GM18520 (cell line): ENCODE measurements around the gene HIGD1C.
"Not testable (repeated sequence)": the region's sequence is repeated elsewhere in the genome, so short reads cannot be mapped to it uniquely, and the experiment has no call there.

Source experiments
- ATAC-seq: cut with Tn5 transposase; IDR thresholded peaks from one replicate; pipeline ENCODE4 v1.9.1; 2021; ENCODE audit not compliant: unreplicated experiment

HIGD1C gene

DNA sequence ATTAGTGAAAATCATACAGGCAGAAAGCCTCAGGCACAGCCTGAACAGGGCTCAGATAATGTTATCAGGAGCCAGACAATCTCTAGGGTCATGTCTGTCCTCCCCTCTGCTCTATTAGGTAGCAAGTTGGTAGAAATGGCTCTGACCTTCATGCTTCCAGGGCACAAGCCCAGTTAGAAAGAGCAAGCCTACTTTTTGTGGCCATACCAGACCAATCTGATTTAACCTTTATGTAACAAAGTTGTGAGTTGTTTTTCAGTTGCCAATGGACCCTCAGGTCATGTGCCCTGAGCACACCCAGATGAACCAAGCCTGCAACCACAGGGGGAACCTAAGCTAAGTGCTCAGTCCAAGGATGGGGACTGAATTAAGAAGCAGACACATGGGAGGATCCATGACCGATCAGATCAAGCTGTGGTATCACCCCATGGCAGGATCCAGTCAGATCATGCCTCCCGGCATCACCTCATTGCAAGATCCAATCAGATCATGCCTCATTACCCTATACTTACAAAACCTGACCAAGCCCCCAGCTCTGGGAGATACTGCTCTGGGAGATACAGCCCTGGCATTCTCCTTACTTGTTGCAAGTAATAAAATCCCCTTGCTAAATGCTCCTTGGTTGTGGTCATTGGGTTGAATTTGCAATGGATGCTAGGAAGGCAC is 18.8 kb upstream of the HIGD1C start:
- no peak for ATAC-seq

GRCh38 chr12:50934371-50934851 is 17.9 kb upstream of the HIGD1C start:
- no peak for ATAC-seq

DNA sequence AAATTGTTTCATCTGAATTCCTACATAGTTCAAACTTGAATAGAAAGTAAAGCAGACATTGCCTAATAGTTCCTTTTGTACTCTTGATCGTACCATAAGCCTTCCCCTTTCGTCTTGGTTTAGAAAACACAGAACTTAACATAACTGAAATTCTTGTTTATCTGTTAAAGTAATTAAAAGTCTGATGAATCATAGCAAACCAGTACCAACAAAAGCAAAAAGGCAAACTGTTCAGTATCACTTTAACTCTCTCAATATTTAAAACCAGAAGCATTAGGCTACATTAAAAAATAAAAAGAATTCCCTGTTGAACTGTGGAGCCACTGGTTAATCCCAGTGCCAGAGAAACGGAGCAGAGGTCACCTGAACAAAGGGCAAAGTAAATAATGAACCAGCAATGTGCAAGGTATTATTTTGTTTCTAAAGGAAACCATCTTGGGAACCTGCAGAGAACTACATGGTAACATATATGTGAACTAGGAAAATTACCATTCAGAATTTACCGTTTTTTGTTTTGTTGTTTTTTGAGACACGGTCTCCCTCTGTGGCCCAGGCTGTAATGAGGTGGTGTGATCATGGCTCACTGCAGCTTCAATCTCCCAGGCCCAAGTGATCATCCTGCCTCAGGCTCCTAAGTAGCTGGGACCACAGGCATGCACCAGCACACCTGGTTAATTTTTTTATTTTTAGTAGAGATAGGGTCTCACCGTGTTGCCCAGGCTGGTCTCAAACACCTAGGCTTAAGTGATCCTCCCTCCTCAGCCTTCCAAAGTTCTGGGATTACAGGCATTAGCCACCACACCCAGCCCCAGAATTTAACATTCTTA is 17.1 kb upstream of the HIGD1C start:
- no peak for ATAC-seq

- no peak for ATAC-seq
Observed at GRCh38 chr12:50936821-50937530, 15.4 kb upstream of the HIGD1C start.

DNA sequence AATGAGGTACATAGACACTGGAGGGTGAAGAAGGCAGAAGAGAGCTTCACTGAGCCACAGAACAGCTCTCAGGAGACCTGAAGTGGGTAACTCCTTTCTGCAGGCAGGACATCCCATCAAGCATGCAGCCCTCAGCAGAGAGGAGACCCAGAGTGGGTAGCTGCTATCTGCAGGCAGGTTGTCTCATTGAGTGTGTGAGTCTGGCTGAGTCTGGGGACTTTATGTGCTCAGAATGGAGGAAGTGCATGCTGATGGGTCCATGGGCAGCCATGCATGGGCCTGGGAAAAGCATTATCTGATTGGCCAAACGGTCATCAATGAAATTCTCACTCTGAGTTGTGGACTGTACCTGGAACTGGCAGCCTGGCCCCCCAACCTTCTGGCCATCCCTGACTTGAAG is 14.7 kb upstream of the HIGD1C start:
- no peak for ATAC-seq

GRCh38 chr12:50947933-50948626 is 4.3 kb upstream of the HIGD1C start:
- no peak for ATAC-seq

GRCh38 chr12:50948798-50949197 is 3.5 kb upstream of the HIGD1C start:
- ATAC-seq: no peak

- ATAC-seq: no peak
Observed at GRCh38 chr12:50949801-50950302, 2.5 kb upstream of the HIGD1C start.

DNA sequence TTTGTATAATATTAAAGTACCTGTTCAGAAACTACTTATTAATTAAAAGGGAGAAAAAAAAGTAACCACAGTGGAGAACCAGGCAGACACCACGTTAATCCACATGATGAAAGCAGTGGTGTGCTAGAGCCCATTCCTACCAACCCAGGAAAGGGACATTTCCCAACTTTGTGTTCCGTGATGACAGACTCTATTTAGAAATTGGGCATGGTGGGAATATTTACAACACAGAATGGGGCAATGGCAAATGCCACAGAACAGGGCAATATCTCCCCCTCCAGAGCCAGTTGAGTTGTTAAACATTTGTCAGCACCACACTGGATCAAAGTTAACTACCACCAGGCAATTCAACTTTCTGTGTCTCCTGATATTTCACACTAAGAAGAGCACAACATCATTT is 1.2 kb upstream of the HIGD1C start:
- ATAC-seq: no peak

- no peak for ATAC-seq
Observed at GRCh38 chr12:50953047-50953446, 703 bp downstream of the HIGD1C start.

GRCh38 chr12:50954789-50955188 is 2.4 kb downstream of the HIGD1C start:
- ATAC-seq: not testable (repeated sequence)

DNA sequence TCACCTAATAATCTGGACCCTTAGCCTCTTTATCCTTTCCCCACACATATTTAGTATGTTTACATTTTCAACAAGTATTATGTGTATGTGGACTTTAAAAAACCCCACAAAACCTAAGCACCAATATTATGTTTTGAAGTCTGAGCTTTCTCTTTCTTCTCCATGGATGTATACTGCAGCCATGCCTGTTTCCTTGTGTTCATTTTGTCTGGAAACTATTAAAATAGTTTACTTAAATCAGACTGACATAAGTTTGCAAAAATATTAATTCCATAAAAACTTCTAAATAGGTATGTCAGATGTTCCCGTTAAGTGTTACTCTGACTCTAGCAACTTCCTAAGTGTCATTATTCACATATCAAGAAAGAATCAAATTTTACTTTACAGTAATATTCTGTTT is 2.9 kb downstream of the HIGD1C start:
- ATAC-seq: no peak

GRCh38 chr12:50955697-50956096 is 3.4 kb downstream of the HIGD1C start:
- ATAC-seq: no peak

DNA sequence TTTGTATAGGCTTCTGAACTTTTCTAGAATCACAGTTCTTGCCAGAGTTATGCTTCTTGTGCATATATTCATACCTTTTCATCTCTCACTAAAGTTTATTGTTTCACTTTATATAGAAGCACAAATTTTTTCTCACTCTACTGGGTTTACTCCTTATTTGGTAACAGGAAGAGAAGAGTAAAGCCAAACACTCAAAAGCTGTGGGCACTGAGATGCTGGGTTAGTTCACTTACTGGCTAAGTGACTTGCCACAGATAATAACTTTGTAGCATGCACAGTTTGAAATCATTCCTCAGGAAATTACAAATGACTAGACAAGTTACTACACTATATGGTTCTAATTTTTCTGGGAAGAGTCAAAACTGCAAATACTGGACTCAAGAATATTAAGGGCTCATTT is 7.8 kb downstream of the HIGD1C start:
- ATAC-seq: no peak

DNA sequence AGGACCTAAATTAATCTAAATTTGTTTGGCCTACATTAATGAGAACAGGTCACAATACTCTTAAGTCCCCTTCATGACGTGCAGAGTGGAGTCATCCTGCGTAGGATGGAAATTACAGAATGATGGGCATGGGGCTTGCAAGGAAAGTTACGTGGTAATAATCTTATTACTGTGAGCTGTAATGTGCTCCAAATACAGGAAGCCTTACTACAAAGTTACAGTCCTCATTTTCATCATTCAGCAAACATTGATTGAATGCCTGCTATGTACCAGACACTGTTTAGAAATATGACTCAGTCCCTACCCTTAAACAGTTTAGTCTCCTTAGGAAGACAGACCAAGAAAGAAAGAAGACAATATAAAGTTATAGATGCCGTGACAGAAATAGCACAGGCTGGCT is 9.4 kb downstream of the HIGD1C start:
- no peak for ATAC-seq

DNA sequence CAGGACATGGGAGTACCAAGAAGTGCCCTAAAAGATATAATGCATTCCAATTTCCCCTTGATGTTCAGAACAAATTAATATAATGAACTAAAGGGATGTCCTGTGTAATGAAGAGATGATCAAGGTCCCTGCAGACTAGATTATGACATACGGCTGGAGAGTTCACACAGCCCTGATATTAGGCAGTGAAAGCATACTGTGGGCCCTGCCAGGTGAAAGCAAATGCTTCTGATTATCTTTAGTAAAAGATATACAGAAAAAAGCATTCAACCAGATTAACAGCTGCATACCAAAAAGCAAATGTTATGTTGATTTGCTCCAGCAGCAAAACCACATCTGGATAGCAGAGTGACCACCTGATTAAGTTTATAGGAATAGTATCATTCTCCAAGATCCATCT is 12.1 kb downstream of the HIGD1C start:
- no peak for ATAC-seq

GRCh38 chr12:50971946-50972345 is 19.6 kb downstream of the HIGD1C start:
- ATAC-seq: no peak

GRCh38 chr12:50979369-50980052 is 27.2 kb downstream of the HIGD1C start:
- peak; percentile 40 for ATAC-seq

DNA sequence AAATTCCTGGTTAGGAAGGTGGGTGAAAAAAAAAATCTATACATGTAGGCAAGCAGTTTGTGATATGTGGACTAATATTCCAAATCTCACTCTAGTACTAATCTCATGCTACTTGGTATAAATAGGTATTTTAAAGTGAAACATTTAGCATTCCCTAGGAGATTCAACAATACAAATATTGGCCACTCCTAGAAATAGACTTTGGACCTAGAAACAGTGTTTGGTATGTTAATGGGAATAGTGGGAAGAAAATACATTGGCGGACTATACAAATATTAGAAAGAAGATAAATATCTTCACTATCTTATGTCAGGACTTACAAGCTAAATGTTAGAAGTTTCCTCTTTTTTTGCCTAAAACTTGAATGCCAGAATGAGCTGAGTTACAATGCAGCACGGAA is 28.2 kb downstream of the HIGD1C start:
- ATAC-seq: no peak
